Bronchial epithelial cell (primary cell): ENCODE measurements around the gene PFN4. TPM values are rescaled to one million over a fixed set of nuclear protein-coding genes. Genes with fewer than 3 reads are reported as not detected.

ENCODE experiments used
- DNase-seq: peaks from one replicate; pipeline ENCODE4 v3.0.0-alpha.2; 2010; ENCODE audit warnings: low read depth
- FAIRE-seq: peaks from 2 replicates; lab custom pipeline; 2011; peaks lifted over from hg19 to GRCh38; lab: Jason Lieb, UNC
- H3K27me3 ChIP-seq: 2 replicates; pipeline ENCODE4 v1.5.1; 2011; ENCODE audit warnings: low read length; ENCODE audit not compliant: control insufficient read depth, insufficient read depth
- H3K36me3 ChIP-seq: 2 replicates; pipeline ENCODE4 v1.5.1; 2011; ENCODE audit warnings: low read length; ENCODE audit not compliant: control insufficient read depth, insufficient read depth
- H3K4me3 ChIP-seq: 2 replicates; pipeline ENCODE4 v1.5.1; 2011; ENCODE audit warnings: mild to moderate bottlenecking, low read depth, low read length, control low read depth
- CTCF ChIP-seq: IDR thresholded peaks from 2 replicates; pipeline ENCODE4 v1.5.1; 2011; ENCODE audit warnings: mild to moderate bottlenecking, moderate library complexity, low read length, control low read depth, inconsistent platforms; ENCODE audit not compliant: insufficient read depth, severe bottlenecking
- total RNA-seq: library from RNA; depleted of rRNA; stranded (reverse); fragments of >200 nt; gene quantifications from 2 replicates; pipeline ENCODE4 v1.2.1, GENCODE V29; 2014

Gene PFN4
- total RNA-seq, 1 donor from 2014 or later, result under 0.01 TPM

GRCh38 chr2:24082787-24083566 lies 40.2 kb downstream of the PFN4 start:
- H3K27me3 ChIP-seq, result no peaks in the 10 kb centered on the region

GRCh38 chr2:24080701-24081100 lies 42.4 kb downstream of the PFN4 start:
- no peak for DNase-seq
- Histone ChIP-seq H3K36me3 (peaks cover 14% of the 10 kb centered on the region), H3K27me3 (no peaks in the 10 kb centered on the region), H3K4me3 (no peak overlapping the region)
- FAIRE-seq, result no peak
- TF ChIP-seq CTCF, result no peak

More at GRCh38 chr2:24082787-24083566, 40.2 kb downstream of the PFN4 start:
- TF ChIP-seq CTCF, result no peak
- FAIRE-seq (no peak), DNase-seq (no peak)
- Histone ChIP-seq H3K36me3 (peaks cover 14% of the 10 kb centered on the region), H3K4me3 (peak overlapping the region; percentile 77)

GRCh38 chr2:24077879-24078278 lies 45.3 kb downstream of the PFN4 start:
- FAIRE-seq (no peak), DNase-seq (no peak)
- Histone ChIP-seq H3K4me3 (peak overlapping the region; percentile 66), H3K36me3 (peaks cover 13% of the 10 kb centered on the region), H3K27me3 (no peaks in the 10 kb centered on the region)
- no peak for TF ChIP-seq CTCF

- H3K36me3 ChIP-seq, result peaks cover 12% of the 10 kb centered on the region
- H3K27me3 ChIP-seq, result no peaks in the 10 kb centered on the region
- peak overlapping the region; percentile 66 for H3K4me3 ChIP-seq
- DNase-seq, result peak; percentile 12
- no peak for FAIRE-seq
- TF ChIP-seq CTCF, result no peak
Observed at GRCh38 chr2:24077535-24077877, 45.6 kb downstream of the PFN4 start.

GRCh38 chr2:24076849-24077534 lies 46.1 kb downstream of the PFN4 start:
- DNase-seq (no peak), FAIRE-seq (no peak)
- H3K36me3 ChIP-seq, result peaks cover 8% of the 10 kb centered on the region

More at GRCh38 chr2:24076849-24077534, 46.1 kb downstream of the PFN4 start:
- peak overlapping the region; percentile 66 for H3K4me3 ChIP-seq
- no peaks in the 10 kb centered on the region for H3K27me3 ChIP-seq
- no peak for TF ChIP-seq CTCF
